Neural crest cell (in vitro differentiated cells): Measurements from ENCODE around the gene BATF2. TPM values are rescaled to one million over a fixed set of nuclear protein-coding genes. Genes with fewer than 3 reads are reported as not detected.
A peak's percentile ranks its signal among the peaks of the same experiment; 100 is the strongest.

Experiments
- DNase-seq: peaks from one replicate; pipeline ENCODE4 v3.0.0; 2021; ENCODE audit warnings: low read depth, mixed read lengths, low spot score
- H3K27ac Mint-ChIP-seq: one replicate; pipeline ENCODE4 v1.8.0; 2021; ENCODE audit warnings: mild to moderate bottlenecking, mixed read lengths; ENCODE audit not compliant: unreplicated experiment
- H3K27me3 Mint-ChIP-seq: 2 replicates; pipeline ENCODE4 v1.8.0; 2021; ENCODE audit warnings: low read depth, mild to moderate bottlenecking, mixed read lengths
- H3K36me3 Mint-ChIP-seq: 2 replicates; pipeline ENCODE4 v1.8.0; 2021; ENCODE audit warnings: low read depth, mild to moderate bottlenecking, mixed read lengths
- H3K4me1 Mint-ChIP-seq: 2 replicates; pipeline ENCODE4 v1.8.0; 2021; ENCODE audit warnings: mixed read lengths
- H3K4me3 Mint-ChIP-seq: one replicate; pipeline ENCODE4 v1.8.0; 2021; ENCODE audit warnings: mild to moderate bottlenecking, mixed read lengths
- H3K9me3 Mint-ChIP-seq: 2 replicates; pipeline ENCODE4 v1.8.0; 2021; ENCODE audit warnings: mixed read lengths
- total RNA-seq: library from RNA; stranded (reverse); gene quantifications from 2 replicates; pipeline ENCODE4 v1.2.1, GENCODE V29; 2021
- TF ChIP-seq, protein P1 (sequence below): fragments of 200-600 bp; sonication (generic); conservative IDR thresholded peaks from 2 replicates; pipeline ENCODE4 v1.5.0; 2021; ENCODE audit warnings: antibody characterized with exemption, mild to moderate bottlenecking

BATF2 gene
- total RNA-seq, 1 donor from 2014 or later, result 0.21 TPM

DNA sequence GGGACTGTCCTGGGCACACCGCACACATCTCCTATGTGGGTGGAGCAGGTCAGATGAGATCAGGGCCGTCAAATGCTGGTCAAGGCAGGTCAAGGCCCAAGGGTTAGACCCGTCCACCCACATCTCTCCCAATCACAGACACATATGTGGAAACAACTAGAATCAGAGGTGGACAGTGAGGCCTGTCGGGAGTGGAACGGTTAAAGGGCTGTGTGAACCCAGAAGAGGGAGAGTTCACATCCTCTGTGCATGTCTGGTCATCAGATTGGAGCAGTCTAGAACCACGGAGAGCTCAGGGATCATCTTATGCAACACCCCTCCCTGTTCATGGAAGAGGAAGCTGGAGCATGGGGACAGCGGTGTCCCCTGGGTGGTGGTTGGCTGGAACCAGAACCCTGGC lies 23.1 kb upstream of the BATF2 start:
- DNase-seq, result no peak
- Mint-ChIP-seq H3K36me3 (peaks cover 13% of the 10 kb centered on the region), H3K4me3 (no peak overlapping the region), H3K27me3 (no peaks in the 10 kb centered on the region), H3K4me1 (peaks cover 12% of the 10 kb centered on the region), H3K9me3 (no peaks in the 10 kb centered on the region), H3K27ac (no peak overlapping the region)
- TF ChIP-seq, protein P1, sequence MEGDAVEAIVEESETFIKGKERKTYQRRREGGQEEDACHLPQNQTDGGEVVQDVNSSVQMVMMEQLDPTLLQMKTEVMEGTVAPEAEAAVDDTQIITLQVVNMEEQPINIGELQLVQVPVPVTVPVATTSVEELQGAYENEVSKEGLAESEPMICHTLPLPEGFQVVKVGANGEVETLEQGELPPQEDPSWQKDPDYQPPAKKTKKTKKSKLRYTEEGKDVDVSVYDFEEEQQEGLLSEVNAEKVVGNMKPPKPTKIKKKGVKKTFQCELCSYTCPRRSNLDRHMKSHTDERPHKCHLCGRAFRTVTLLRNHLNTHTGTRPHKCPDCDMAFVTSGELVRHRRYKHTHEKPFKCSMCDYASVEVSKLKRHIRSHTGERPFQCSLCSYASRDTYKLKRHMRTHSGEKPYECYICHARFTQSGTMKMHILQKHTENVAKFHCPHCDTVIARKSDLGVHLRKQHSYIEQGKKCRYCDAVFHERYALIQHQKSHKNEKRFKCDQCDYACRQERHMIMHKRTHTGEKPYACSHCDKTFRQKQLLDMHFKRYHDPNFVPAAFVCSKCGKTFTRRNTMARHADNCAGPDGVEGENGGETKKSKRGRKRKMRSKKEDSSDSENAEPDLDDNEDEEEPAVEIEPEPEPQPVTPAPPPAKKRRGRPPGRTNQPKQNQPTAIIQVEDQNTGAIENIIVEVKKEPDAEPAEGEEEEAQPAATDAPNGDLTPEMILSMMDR, result no peak

DNA sequence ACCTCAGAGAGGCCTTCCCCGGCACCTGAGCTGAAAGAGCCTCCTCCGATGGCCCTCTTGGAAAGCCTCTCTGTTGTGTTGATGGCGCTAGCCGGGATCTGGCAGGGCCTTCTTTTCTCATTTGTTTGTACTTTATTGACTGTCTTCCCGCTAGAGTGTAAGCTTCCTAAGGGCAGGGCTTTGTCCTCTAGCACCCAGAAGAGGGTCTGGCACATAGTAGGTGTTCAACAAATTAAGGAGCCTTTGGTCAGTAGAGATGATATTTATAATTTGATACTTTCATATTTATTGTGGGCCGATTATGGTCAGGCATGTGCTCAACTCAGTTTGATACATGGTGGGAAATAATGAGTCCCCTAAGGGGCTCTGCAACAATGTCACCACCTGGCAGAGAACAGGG lies 21.2 kb upstream of the BATF2 start:
- Mint-ChIP-seq H3K27ac (peak overlapping the region; percentile 43), H3K9me3 (no peaks in the 10 kb centered on the region), H3K36me3 (peaks cover 13% of the 10 kb centered on the region), H3K4me1 (peaks cover 20% of the 10 kb centered on the region), H3K27me3 (no peaks in the 10 kb centered on the region), H3K4me3 (peak overlapping the region; percentile 54)
- TF ChIP-seq, protein P1, result no peak
- DNase-seq, result no peak

DNA sequence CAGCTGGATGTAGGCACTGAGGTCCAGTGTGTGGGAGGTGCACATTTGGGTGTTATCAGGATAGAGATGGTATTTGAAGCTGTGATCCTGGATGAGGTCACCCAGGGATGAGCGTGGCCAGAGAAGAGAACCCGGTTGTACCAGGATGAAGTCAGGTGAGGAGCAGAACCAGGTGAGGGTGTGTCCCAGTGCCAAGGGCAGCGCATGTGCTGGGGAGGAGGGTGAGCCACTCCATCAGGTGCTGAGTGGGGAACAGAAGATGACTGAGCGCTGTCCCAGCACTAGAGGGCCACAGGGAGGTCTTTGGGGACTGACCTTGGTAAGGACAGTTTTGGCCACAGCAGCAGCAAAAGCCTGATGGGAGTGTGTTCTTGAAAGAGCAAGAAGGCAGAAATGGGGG lies 19.9 kb upstream of the BATF2 start:
- no peak for DNase-seq
- peak overlapping the region; percentile 14 for H3K4me3 Mint-ChIP-seq
- H3K27me3 Mint-ChIP-seq, result no peaks in the 10 kb centered on the region
- H3K4me1 Mint-ChIP-seq, result peaks cover 21% of the 10 kb centered on the region
- no peaks in the 10 kb centered on the region for H3K9me3 Mint-ChIP-seq
- TF ChIP-seq, protein P1, result no peak
- H3K36me3 Mint-ChIP-seq, result peaks cover 13% of the 10 kb centered on the region
- no peak overlapping the region for H3K27ac Mint-ChIP-seq

DNA sequence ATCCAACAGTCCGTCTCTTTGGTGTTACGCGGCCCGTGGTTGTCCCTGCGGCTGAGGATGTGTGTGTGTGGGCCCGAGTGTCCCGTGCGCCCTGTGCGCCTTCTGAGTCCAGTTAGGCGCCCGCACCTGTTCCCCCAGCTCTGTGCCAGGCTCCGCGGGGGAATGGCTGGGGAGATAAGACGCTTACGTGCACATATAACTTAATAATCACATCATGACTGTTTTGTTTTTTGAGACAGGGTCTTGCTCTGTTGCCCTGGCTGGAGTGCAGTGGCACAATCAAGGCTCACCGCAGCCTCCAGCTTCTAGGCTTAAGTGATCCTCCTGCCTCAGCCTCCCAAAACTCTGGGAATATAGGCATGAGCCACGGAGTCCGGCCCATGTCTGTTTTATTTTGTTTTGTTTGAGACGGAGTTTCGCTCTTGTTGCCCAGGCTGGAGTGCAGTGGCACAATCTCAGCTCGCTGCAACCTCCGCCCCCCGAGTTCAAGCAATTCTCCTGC lies 18.0 kb upstream of the BATF2 start:
- Mint-ChIP-seq H3K9me3 (no peaks in the 10 kb centered on the region), H3K27ac (peak overlapping the region; percentile 43), H3K4me1 (peaks cover 21% of the 10 kb centered on the region), H3K36me3 (peaks cover 13% of the 10 kb centered on the region), H3K4me3 (peak overlapping the region; percentile 91), H3K27me3 (no peaks in the 10 kb centered on the region)
- TF ChIP-seq, protein P1, result no peak
- no peak for DNase-seq

DNA sequence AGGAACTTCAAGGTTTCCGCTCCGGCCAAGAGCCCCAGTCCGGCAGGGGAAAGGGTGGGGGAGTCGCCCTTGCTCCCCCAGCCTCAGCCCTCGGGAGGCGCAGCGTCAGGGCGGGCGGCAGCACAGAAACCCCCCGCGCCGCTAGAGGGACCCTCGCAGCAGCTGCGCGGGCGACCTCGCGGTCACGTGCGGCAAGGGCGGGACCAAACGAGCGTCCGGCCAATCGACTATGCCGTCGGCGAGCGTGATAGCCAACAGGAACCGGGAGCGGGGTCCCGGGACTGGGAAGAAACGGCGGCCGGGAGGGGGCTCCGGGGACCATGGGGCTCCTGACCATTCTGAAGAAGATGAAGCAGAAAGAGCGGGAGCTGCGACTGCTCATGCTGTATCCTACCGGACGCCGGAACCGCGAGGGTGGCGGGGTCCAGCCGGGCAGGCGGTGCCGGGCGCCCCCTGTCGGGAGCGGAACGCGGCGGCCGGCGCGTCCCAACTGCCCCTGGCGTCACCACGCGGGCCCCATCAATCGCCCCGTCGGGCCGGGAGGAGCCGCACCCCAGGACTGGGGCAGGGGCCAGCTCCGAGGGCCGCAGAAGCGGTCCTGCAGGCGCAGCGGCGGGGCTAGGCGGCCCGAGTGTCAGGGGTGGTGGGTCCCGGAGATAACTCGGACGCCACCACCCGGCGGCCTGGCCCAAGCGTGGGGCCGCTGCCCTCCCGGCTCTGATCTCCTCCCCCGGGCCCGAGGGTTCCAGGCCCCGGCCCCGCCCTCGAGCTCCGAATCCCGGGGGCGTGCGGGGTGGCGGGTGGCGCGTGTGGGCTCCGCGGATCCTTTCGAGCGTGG lies 17.3 kb upstream of the BATF2 start, which contains the start of gene ARL2:
Gene ARL2, plus strand, starts transcription at position 273 of the 838 bp plus-strand sequence. Its CDS starts 48 bp downstream, at position 321.
- H3K27ac Mint-ChIP-seq, result peak within 1 kb of the TSS; percentile 99
- H3K4me3 Mint-ChIP-seq, result peak within 1 kb of the TSS; percentile 91
- peaks cover 13% of the 10 kb centered on the region for H3K36me3 Mint-ChIP-seq
- H3K4me1 Mint-ChIP-seq, result peaks cover 21% of the 10 kb centered on the region
- no peaks in the 10 kb centered on the region for H3K27me3 Mint-ChIP-seq
- TF ChIP-seq, protein P1, result peak; percentile 79
- H3K9me3 Mint-ChIP-seq, result no peaks in the 10 kb centered on the region
- DNase-seq, result peak; percentile 92
